HG02798 (cell line): ENCODE measurements around the gene BCO1.

Experiments
- ATAC-seq: cut with Tn5 transposase; IDR thresholded peaks from one replicate; pipeline ENCODE4 v1.9.1; 2021; ENCODE audit warnings: mild to moderate bottlenecking; ENCODE audit not compliant: unreplicated experiment, poor library complexity

Gene BCO1

DNA sequence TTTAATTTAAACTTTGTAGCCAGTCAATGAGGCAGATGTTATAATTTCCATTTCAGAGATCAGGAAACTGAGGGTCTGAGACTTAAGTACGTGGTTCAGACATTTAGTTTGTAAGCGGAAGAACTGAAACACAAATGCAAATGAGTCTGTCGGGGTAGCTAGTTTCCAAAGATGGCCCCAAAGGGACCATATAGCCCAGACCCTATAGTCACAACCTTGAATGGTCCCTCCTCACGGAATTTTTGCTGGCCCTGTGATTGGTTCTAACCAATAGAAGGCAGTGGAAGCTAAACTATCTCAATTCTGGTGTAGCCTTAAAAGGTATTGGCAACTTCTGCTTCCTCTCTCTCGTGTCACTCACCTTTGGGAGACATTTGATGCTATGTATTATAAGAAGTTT, 7.5 kb upstream of the BCO1 start:
- ATAC-seq = no peak

DNA sequence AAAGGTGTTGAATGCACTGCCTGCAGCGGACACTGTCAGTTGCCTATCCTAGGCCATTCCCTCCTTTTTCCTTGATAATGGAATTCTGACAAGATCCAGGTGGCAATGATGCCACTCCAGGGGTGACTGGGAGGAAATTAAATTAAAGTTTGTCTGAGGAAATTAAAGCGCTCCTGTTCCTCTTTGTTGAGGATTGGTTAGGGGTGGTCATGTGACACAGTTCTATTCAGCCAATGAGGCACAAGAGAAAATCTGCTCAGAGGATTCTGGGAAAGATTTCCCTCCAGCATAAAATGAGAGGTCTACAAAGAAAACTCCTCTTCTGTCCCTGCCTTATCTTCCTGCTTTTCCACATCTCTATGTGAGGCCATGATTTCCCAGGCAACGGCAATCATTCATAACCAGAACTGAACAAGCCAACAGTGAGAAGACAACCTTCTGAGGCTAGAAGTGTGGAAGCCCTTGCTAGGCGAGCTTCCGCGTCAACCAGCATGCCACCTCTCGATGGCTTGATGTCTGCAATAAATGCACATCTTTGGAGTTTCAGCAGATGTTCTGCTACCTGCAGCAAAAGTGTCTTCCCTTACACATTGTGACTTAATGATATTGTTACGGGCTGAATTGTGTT, 5.6 kb upstream of the BCO1 start:
- no peak for ATAC-seq

DNA sequence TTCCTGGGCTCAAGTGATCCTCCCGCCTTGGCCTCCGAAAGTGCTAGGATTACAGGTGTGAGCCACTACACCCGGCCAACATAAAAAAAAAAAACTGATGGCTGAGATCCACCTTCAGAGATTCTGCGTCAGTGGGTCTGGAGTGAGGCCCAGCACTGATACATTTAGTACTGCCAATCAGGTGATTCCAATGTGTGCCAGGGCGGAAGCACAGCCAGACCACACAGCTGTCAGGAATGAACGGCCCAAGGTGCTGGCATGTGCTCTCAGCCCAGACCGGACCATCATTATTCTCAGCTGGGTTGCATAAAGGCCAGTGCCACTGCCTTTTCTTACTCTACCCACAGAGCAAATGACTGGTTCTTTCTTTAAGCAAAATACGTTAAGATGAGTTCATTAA, 1.2 kb upstream of the BCO1 start:
- no peak for ATAC-seq

DNA sequence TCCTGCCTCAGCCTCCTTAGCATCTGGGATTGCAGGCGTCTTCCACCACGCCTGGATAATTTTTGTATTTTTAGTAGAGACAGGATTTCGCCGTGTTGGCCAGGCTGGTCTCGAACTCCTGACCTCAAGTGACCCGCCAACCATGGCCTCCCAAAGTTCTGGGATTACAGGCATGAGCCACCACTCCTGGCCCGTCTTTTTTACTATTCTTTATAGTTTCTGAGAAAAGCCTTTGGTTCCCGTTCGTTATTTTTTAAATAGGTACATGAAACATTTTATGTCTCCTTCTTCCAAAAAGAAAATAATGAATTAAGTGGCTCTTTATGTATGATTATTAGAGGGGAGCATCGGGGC, 570 bp upstream of the BCO1 start:
- no peak for ATAC-seq

DNA sequence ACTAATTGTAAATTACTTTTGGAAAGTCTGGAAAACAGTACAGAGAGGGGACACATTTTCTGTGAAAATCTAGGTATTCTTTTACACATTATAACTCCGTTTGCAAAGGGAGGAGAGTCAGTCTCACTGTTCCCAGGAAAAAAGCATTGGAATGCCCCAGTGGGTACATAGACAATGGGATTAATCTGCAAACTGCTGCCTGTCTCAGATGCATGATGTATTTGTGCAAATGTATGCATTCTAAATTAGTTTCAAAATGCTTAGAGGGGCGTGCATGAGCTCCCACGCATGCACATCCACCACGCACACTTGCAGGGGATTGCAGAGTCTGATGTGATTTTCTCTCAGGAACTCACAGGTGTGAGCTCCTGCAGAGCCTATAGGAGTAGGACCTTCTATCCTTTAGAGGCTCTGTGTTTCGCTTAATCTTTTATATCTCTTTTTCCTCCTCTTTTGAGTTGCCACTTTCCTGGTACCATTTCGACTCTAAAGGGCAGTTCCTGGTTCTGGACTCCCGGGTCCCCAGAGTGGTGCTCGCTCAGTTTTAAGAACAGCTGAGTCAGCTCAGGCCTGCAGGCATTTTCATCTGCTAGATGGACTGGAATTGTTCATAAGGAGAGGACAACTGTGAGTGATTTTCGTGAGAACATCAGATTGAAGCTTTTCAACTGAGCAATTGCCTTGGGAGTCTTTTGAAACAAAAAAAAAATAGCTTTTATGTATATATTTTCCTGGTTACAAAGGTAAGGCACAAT, 1.1 kb downstream of the BCO1 start:
- ATAC-seq = no peak

DNA sequence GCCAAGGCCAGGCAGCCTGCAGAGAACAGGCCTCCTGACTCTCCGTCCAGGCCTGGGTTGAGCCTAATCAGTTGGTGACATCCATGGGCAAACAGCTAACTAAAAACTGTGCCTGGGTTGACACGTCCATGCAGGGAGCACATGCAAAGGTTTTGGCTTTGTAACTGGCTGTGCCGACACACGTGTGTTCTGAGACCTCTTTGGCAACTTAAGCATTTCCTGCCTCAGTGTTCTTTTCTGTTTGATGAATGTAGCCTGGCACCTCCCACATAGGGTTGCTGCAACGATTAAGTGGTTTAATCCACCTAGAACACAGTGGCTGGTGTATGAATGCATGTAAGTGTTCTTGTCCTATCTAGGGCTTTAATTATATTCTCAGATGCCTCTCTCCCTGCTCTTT, 3.2 kb downstream of the BCO1 start:
- no peak for ATAC-seq

DNA sequence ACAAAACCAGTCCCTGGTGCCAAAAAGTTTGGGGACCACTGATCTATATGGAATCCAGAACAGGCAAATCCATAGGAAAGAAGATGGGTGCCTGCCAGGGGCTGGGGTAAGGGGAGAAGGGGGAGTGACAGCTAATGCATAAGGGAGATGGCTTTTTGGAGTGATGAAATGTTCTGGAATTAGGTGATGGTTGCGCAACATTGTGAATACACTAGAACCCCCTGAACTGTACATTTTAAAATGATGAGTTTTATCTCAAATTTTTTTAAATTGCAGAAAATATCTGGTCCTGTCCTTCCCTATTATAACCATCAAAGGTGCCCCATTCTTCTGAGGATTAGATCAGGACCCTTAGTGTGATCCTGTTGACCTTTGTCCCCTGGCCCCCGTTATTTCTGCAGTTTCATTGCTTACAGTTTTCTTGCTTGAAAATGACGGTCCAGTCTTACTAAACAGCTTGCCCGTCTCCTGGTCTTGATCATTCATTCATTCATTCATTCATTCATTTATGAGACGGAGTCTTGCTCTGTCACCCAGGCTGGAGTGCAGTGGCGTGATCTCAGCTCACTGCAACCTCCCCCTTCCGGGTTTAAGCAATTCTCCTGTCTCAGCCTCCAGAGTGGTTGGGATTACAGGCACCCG, 4.6 kb downstream of the BCO1 start:
- ATAC-seq = no peak

DNA sequence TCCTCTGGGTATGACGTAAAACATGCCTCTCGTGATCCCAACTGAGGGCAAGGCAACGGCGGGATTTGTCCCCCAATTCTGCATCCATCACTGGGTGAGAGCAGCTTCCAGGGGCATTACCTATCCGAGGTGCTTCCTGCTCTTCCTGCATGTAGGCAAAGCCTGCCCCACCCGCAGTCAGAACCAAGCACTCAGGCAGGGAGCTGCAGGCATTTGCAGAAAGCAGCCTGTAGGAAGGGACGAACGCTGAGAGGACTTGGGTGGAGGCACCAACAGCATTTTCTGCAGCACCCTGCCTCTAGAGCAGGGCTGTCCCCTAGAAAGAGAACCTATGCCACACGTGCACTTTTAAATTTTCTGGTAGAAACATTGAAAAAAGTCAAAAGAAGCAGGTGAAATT, 5.5 kb downstream of the BCO1 start:
- ATAC-seq = no peak

DNA sequence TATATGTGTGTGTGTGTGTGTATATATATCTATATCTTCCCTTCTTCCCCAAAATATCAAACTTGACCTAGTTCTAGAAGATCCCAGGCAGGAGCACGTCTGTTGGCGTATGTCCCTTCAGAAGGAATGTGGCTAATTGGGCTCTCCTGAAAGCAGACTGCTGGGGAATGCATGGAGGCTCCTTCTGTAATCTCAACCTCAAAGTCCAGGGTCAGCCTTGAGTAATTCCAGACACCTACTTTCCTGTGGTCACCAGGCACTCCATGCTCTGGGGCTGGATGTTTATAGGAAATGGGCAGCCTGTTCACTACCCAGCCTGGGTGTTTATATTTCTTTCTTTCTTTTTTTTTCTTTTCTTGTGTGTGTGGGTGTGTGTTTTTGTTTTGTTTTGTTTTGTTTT, 13.4 kb downstream of the BCO1 start:
- no peak for ATAC-seq

DNA sequence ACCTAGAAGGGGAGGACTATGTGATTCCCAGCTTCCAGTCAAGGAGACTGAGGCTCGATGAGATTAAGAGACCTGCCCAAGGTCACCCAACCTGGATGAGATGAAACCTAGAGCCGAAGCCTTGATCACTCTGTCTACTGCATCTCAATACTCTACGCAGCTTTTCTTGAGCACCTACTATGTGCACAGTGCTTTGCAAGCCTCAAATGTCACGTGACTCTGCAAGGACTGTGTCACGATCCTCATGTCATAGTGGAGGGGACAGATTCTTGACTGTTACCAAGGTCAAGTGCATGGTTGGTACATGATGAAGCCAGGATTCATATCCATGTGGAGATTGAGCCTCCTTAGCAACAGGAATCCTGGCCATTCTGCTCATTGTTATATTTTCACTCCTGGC, 14.7 kb downstream of the BCO1 start:
- no peak for ATAC-seq

DNA sequence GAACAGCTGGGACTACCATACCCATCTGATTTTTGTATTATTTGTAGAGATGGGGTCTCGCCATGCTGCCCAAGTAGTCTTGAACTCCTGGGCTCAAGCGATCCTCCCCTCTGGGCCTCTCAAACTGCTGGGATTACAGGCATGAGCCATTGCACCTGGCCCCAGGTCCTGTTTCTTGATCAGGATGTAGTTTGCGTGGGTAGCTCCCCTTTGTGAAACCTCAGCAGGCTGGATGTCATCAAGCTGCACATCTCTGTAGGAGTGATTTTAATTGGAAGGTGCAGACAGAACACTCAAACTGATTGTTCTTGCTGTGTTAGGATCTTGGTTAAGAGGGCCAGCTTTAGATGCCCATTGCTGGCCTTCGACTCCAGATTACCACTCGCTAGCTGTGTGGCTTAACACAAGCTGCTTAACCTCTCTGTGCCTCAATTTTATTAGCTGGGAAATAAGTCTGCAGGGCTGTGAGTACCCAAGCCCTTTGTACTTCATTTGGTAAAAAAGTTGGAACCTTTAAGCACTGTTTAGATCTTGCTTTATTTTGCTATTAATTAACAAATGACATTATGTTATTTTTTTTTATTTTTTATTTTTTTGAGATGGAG, 16.5 kb downstream of the BCO1 start:
- no peak for ATAC-seq

DNA sequence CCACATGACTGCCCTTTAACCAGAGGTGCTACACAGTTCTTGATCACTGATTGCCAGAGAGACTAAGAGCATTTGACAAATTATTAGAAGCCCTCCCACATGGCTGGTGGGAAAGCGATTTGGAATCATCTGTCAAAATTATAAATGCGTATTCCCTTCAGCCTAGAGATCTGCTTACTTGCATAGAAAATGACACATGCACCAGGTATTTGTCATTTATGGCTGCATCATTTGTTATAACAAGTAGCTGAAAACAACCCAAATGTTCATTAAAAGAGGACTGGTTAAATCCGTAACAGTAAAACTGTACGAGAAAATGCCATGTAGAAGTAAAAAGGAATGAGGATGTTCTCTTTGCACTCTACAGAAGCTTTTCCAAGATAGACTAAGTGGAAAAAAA, 21.4 kb downstream of the BCO1 start:
- ATAC-seq = no peak

DNA sequence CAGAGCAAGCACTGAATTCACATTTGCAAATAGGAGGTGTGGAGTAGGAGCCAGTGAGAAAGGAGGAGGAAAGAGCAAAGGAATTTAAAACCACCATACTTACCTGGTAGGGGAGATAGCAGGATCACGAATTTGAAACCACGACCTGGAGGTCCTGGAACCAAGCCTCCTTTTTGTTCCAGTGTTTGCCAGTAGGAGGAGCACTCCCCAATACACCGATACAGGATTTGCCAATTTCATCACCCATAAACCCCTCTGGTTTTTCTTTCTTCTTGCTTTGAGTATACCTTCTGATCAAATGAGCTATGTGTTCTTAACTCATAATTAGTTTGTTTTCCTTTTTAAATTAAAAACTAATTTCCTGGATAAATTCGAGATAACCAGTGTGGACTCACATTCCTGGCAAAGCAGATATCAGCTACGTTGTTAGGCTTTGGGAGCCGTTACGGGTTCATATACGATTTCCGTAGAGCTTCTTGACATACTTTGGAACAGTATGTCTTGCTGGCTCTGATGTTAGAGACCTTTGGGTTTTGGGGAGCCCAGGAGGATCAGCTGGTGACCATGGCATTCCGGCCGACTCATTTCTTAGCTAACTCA, 22.7 kb downstream of the BCO1 start:
- ATAC-seq = no peak

DNA sequence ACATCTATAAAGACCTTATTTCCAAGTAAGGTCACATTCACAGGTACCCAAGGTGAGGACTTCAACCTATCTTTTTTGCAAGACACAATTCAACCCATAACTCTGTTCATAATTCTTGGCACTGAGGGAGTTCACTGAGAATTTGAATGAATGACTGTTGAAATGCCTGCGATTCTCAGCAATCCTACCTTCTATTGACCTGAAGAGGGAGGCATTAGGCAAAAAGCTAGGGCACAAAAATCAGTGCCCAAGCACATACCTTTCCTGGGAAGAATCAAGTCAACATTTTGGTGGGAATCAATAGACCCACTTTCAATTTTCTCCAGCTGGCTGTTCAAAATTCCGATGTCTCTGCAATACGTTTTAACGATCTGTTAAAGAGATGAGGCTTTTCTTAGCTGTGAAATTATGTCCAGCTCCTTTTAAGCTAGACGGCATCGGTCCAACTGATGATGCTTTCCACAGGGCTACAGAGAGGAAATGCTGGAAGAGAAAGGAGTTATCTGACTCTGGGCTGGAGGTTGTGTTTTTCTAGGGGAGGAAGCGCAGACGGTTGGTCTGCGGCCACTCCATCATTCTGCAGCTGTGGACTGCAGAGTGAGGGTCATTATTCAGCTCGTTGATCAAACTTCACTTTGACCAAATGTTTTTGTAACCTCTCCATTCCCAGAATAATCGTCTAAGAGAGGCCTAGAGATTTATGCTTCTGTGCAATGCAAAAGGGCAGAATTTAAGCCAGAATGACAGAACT, 25.2 kb downstream of the BCO1 start:
- ATAC-seq = no peak

DNA sequence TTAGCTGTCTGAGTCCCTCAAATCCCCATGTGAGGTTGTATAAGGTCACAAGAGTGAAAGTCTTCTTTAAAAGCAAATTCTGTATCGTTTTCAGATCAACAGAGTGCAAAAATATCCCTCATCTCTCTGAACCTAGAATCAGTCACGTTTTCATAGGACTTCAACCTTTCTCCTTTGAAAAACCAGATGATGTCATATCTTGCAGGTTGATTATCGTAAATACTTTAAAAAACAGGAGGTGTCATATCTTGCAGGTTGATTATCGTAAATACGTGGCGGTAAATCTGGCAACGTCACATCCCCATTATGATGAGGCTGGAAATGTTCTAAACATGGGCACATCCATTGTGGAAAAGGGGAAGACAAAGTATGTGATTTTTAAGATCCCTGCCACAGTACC, 25.9 kb downstream of the BCO1 start:
- ATAC-seq = no peak

DNA sequence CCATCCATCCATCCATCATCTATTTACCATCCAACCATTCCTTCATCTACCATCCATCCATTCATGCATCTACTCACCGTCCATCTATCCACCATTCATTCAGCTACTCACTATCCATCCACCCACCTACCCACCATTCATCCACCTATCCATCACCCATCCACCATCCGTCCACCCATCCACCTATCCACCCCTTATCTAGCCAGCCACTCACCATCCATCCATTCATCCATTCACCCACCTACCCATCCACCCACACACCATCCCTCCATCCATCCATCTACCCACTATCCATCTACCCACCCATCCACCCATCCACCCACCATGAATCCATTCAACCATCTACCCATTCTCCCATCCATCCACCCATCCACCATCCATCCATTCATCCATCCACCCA, 26.6 kb downstream of the BCO1 start:
- no peak for ATAC-seq

DNA sequence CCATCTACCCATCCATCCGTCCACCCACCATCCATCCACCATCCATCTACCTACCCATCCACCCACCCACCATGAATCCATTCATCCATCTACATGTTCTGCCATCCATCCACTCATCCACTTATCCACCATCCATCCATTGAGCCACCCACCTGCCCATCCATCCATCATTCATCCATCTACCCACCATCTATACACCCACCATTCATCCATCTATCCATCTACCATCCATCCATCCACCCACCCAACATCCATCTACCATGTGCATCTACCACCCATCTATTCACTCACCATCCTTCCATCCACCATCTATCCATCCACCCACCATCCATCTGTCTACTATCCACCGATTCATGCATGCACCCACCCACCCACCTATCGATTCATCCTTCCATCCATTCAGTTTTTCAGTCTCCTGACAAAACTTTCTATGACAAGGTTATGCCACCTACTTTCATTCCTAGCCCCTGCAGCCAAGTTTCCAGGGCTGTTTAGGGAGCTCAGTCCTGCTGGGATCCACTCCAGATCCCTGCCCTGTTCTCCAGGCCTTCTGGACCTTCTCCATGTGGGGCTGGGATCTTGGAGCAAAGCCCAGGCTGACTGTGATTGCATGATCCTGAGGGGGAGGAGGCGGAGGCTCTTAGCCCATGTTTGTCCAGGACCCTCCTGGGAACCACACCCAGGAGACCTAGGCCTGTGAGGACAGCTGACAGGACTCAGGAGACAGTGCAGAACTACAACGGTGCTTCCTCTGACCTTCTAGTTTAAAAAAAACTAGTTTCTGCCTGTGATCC, 27.4 kb downstream of the BCO1 start:
- no peak for ATAC-seq

DNA sequence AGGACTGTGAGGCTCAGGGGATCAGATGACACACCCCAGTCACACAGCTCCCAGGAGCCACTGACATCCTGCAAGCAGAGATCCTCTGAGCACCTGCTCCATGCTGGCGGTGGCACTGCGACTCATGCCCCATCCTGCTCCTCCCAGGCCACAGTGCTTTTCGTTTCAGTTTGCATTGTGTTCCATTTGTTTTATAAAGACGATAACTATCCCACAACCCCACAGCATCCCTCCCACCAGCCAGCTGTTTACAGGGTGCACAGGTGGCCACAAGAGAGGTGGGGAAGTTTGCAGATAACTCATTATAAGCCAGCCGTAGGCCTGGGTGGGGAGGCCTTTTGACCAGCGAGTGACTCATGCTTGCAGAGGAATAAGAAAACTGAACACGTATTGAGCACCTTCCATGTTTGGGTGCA, 28.2 kb downstream of the BCO1 start:
- peak; percentile 51 for ATAC-seq

DNA sequence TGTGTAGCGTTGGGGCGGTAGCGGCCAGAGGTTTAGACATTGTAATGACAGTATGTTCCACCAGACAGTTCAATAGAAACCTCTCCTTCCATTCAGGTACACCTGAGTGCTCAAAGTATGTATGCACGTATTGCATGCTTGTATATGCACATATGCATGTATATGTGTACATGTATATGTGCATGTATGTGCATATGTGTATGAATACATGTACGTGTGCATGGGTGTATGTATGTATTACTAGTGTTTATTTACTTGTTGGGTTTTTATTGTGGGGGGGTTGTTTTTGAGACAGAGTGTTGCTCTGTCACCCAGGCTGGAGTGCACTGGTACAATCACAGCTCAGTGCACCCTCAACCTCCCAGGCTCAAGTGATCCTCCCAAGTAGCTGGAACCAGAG, 30.0 kb downstream of the BCO1 start:
- ATAC-seq = no peak
